A549 (cell line): ENCODE measurements around the gene CD48. TPM values are rescaled to one million over a fixed set of nuclear protein-coding genes. Genes with fewer than 3 reads are reported as not detected.

Source experiments
- ATAC-seq, 2 experiments: fragments of 200-7000 bp in 1 of 2; fragments of >200 bp in 1 of 2; cut with Nextera tagmentation in 1 of 2; cut with Tn5 transposase in 1 of 2; 3 replicates each; pipeline versions ENCODE4 v1.8.0 to v1.9.1; 2018 to 2020; ENCODE audit warnings: mild to moderate bottlenecking in 1 of 2, moderate library complexity in 1 of 2
- CTCF ChIA-PET: fragments of 300-600 bp; sonication (Branson Sonifier 250); formaldehyde crosslinking; extraction: SDS; loops from one replicate; lab custom pipeline; 2021; ENCODE audit warnings: antibody characterized with exemption, inconsistent platforms; lab: Yijun Ruan, JAX
- POLR2A ChIA-PET: fragments of 350-600 bp; formaldehyde crosslinking; extraction: SDS; loops from one replicate; lab custom pipeline; 2021; ENCODE audit warnings: antibody characterized with exemption, inconsistent platforms; lab: Yijun Ruan, JAX
- DNase-seq, 2 experiments: peaks; one replicate each; pipeline versions ENCODE4 v3.0.0 to v3.0.0-alpha.2; 2011 to 2016; ENCODE audit warnings: low read depth in 1 of 2, low spot score in 1 of 2
- FAIRE-seq: peaks from 2 replicates; lab custom pipeline; 2011; peaks lifted over from hg19 to GRCh38; lab: Jason Lieb, UNC
- H3K27ac ChIP-seq, 2 experiments: fragments of >200 bp; sonication (Bioruptor Twin); formaldehyde crosslinking; 3 replicates each; pipeline ENCODE4 v1.5.1; 2016 to 2017
- H3K4me1 ChIP-seq: fragments of >200 bp; sonication (Bioruptor Twin); formaldehyde crosslinking; 3 replicates; pipeline ENCODE4 v1.6.1; 2016
- H3K4me2 ChIP-seq: fragments of >200 bp; sonication (Bioruptor Twin); formaldehyde crosslinking; 3 replicates; pipeline ENCODE4 v1.6.1; 2016
- H3K4me3 ChIP-seq: fragments of >200 bp; sonication (Bioruptor Twin); formaldehyde crosslinking; 3 replicates; pipeline ENCODE4 v1.5.1; 2016
- H3K9me3 ChIP-seq: fragments of >200 bp; sonication (Bioruptor Twin); formaldehyde crosslinking; 3 replicates; pipeline ENCODE4 v1.6.1; 2016
- BCL3 ChIP-seq: fragments of >200 bp; sonication (Bioruptor Twin); formaldehyde crosslinking; IDR thresholded peaks from 3 replicates; pipeline ENCODE4 v1.6.1; 2016
- CTCF ChIP-seq: fragments of >200 bp; sonication (Bioruptor Twin); formaldehyde crosslinking; IDR thresholded peaks from 3 replicates; pipeline ENCODE4 v1.5.1; 2016
- E2F6 ChIP-seq: IDR thresholded peaks from 2 replicates; pipeline ENCODE4 v1.6.1; 2012; ENCODE audit warnings: low read depth, borderline replicate concordance
- EHMT2 ChIP-seq: fragments of 200-600 bp; sonication (generic); IDR thresholded peaks from 2 replicates; pipeline ENCODE4 v1.6.1; 2016; ENCODE audit warnings: antibody characterized with exemption, low read depth, mild to moderate bottlenecking, moderate library complexity
- ELK1 ChIP-seq: fragments of 150-350 bp; IDR thresholded peaks from 2 replicates; pipeline ENCODE4 v1.6.1; 2014; ENCODE audit warnings: low read depth, mild to moderate bottlenecking, low read length
- ESRRA ChIP-seq: fragments of 150-350 bp; IDR thresholded peaks from 2 replicates; pipeline ENCODE4 v1.6.1; 2014; ENCODE audit warnings: mild to moderate bottlenecking, low read length, borderline replicate concordance
- GATA3 ChIP-seq: IDR thresholded peaks from 2 replicates; pipeline ENCODE4 v1.6.1; 2012; ENCODE audit warnings: borderline replicate concordance
- HDAC2 ChIP-seq: fragments of 200-600 bp; sonication (generic); IDR thresholded peaks from 2 replicates; pipeline ENCODE4 v1.6.1; 2016
- HES2 ChIP-seq: fragments of >200 bp; sonication (Bioruptor Twin); formaldehyde crosslinking; IDR thresholded peaks from 2 replicates; pipeline ENCODE4 v1.6.1; 2016
- HOXB13 ChIP-seq: fragments of 250-450 bp; sonication (Bioruptor Pico); IDR thresholded peaks from 2 replicates; pipeline ENCODE4 v1.5.0; 2020; ENCODE audit warnings: low read depth, mild to moderate bottlenecking, moderate library complexity
- HOXB5 ChIP-seq: fragments of 250-450 bp; sonication (Bioruptor Pico); IDR thresholded peaks from 2 replicates; pipeline ENCODE4 v1.5.0; 2020; ENCODE audit warnings: mild to moderate bottlenecking, moderate library complexity
- KDM5A ChIP-seq: fragments of 200-600 bp; sonication (generic); IDR thresholded peaks from 2 replicates; pipeline ENCODE4 v1.6.1; 2016; ENCODE audit warnings: antibody characterized with exemption, mild to moderate bottlenecking
- MAZ ChIP-seq: fragments of 150-350 bp; IDR thresholded peaks from 2 replicates; pipeline ENCODE4 v1.6.1; 2014; ENCODE audit warnings: antibody characterized with exemption, low read depth, low read length, borderline replicate concordance
- NFE2L2 ChIP-seq: fragments of 150-350 bp; conservative IDR thresholded peaks from 2 replicates; pipeline ENCODE4 v1.6.1; 2014; ENCODE audit warnings: low read length
- PBX3 ChIP-seq: IDR thresholded peaks from 2 replicates; pipeline ENCODE4 v1.6.1; 2012
- PHF8 ChIP-seq: fragments of 200-600 bp; sonication (generic); IDR thresholded peaks from 2 replicates; pipeline ENCODE4 v1.6.1; 2016; ENCODE audit warnings: low read depth, mild to moderate bottlenecking, antibody characterized with exemption, moderate library complexity, borderline replicate concordance
- RAD21 ChIP-seq, 2 experiments: fragments of >200 bp in 1 of 2; sonication (Bioruptor Twin) in 1 of 2; formaldehyde crosslinking in 1 of 2; IDR thresholded peaks in 1 of 2; conservative IDR thresholded peaks in 1 of 2; 2 replicates in 1 of 2; 3 replicates in 1 of 2; pipeline ENCODE4 v1.6.1; 2012 to 2018; ENCODE audit warnings: inconsistent platforms in 1 of 2
- RARB ChIP-seq: fragments of 250-450 bp; sonication (Bioruptor Pico); IDR thresholded peaks from 2 replicates; pipeline ENCODE4 v1.8.0; 2021; ENCODE audit warnings: mild to moderate bottlenecking, moderate library complexity
- REST ChIP-seq: fragments of 200-600 bp; sonication (generic); IDR thresholded peaks from 2 replicates; pipeline ENCODE4 v1.6.1; 2016; ENCODE audit warnings: antibody characterized with exemption, mild to moderate bottlenecking, moderate library complexity
- SREBF2 ChIP-seq: fragments of 450-650 bp; IDR thresholded peaks from 2 replicates; pipeline ENCODE4 v1.6.1; 2014; ENCODE audit warnings: mild to moderate bottlenecking, moderate library complexity
- TP53 ChIP-seq: fragments of 250-450 bp; sonication (Bioruptor Pico); IDR thresholded peaks from 2 replicates; pipeline ENCODE4 v1.5.0; 2021; ENCODE audit warnings: mild to moderate bottlenecking, moderate library complexity
- USF2 ChIP-seq: fragments of 450-650 bp; IDR thresholded peaks from 2 replicates; pipeline ENCODE4 v1.6.1; 2014; ENCODE audit warnings: antibody characterized with exemption
- ZC3H11A ChIP-seq: fragments of 450-650 bp; IDR thresholded peaks from 2 replicates; pipeline ENCODE4 v1.6.1; 2014; ENCODE audit warnings: antibody characterized with exemption, mild to moderate bottlenecking
- ZFP36 ChIP-seq: fragments of 450-650 bp; IDR thresholded peaks from 2 replicates; pipeline ENCODE4 v1.6.1; 2014; ENCODE audit warnings: borderline replicate concordance; ENCODE audit not compliant: partially characterized antibody
- ZSCAN20 ChIP-seq: fragments of 250-450 bp; sonication (Bioruptor Pico); IDR thresholded peaks from 2 replicates; pipeline ENCODE4 v1.8.0; 2022; ENCODE audit warnings: mild to moderate bottlenecking, moderate library complexity
- WGBS: methylation state at CpG from one replicate; pipeline ENCODE4 v1.1.6; 2017; ENCODE audit errors: missing lambda C conversion rate; 5-methylcytosine and 5-hydroxymethylcytosine counted together
- polyA plus RNA-seq, 4 experiments: library from polyadenylated mRNA; depleted of rRNA in 3 of 4; stranded (reverse); fragments of >200 nt; fragmentation: RNase III in 1 of 4; extraction: RNeasy Plus Mini Kit Qiagen cat#74134 plus additional on column Dnase treatment in 1 of 4; gene quantifications; 2 replicates in 3 of 4; 3 replicates in 1 of 4; pipeline ENCODE4 v1.2.3, GENCODE V29; 2011 to 2017

CD48 gene
- polyA plus RNA-seq, 2 of the 4 experiments (the other 2 are of a cell fraction), result not detected

GRCh38 chr1:160680399-160680798 lies 31.2 kb downstream of the CD48 start:
- no peak for FAIRE-seq
- ATAC-seq, result no peak
- Histone ChIP-seq H3K9me3 (no peaks in the 10 kb centered on the region), H3K4me1 (no peaks in the 10 kb centered on the region), H3K27ac (no peak overlapping the region), H3K4me2 (no peak overlapping the region), H3K4me3 (no peak overlapping the region)
- ChIA-PET CTCF (interaction anchor here (0.5 to 2.3 kb wide), 11 partner anchors 8 to 364 kb away, joined by 3 to 13 read pairs (median 6); partner anchors contain the start of gene ITLN2), POLR2A (no interaction called here)
- no peak for DNase-seq
- TF ChIP-seq PBX3 (no peak), ZC3H11A (no peak), HDAC2 (no peak), GATA3 (no peak), HES2 (no peak), REST (no peak), EHMT2 (no peak), ZSCAN20 (no peak), SREBF2 (no peak), ESRRA (no peak)
- 72% methylated on average over 8 of the region's 8 CpGs for WGBS

GRCh38 chr1:160679893-160680292 lies 31.7 kb downstream of the CD48 start:
- H3K4me1 ChIP-seq, result no peaks in the 10 kb centered on the region
- POLR2A ChIA-PET, result no interaction called here
- no peak for DNase-seq
- no peak for FAIRE-seq
- H3K27ac ChIP-seq, result no peak overlapping the region
- H3K4me3 ChIP-seq, result no peak overlapping the region
- CTCF ChIA-PET, result interaction anchor here (0.5 to 2.3 kb wide), 8 partner anchors 8 to 418 kb away, joined by 3 to 13 read pairs (median 6); partner anchors contain the start of gene ITLN2
- WGBS, result 51% methylated on average over 3 of the region's 3 CpGs
- no peak overlapping the region for H3K4me2 ChIP-seq
- TF ChIP-seq BCL3, result no peak
- no peak for TF ChIP-seq HES2
- no peak for TF ChIP-seq TP53
- TF ChIP-seq MAZ, result no peak
- no peak for TF ChIP-seq E2F6
- TF ChIP-seq ESRRA, result no peak
- no peak for TF ChIP-seq USF2
- no peak for TF ChIP-seq NFE2L2
- no peak for TF ChIP-seq ZFP36
- TF ChIP-seq CTCF, result no peak
- TF ChIP-seq PHF8, result no peak
- no peak for TF ChIP-seq ELK1
- no peak for TF ChIP-seq KDM5A
- TF ChIP-seq HOXB13 (CRISPR knock-in tag), result no peak
- no peak for TF ChIP-seq HOXB5
- TF ChIP-seq ZSCAN20, result no peak
- no peak for TF ChIP-seq EHMT2
- TF ChIP-seq GATA3, result no peak
- TF ChIP-seq RARB (CRISPR knock-in tag), result no peak
- TF ChIP-seq RAD21 (conservative IDR thresholded peaks at IDR 0.05 in 1 of 2, IDR thresholded peaks at IDR 0.05 in 1 of 2), result no peak
- no peaks in the 10 kb centered on the region for H3K9me3 ChIP-seq
- ATAC-seq, result no peak
